Measurements from ENCODE around the gene AP3B2.

- no peak for TF ChIP-seq POLR2A (IDR thresholded peaks at IDR 0.05; ENCODE audit: low read length)
- TF ChIP-seq GATA1 (IDR thresholded peaks at IDR 0.05; ENCODE audit: low read depth, low read length), result no peak
Observed at GRCh38 chr15:82710208-82710555, 507 bp upstream of the AP3B2 start.
